Endothelial cell of umbilical vein (primary cell): ENCODE measurements around the gene TRAPPC11. TPM values are rescaled to one million over a fixed set of nuclear protein-coding genes. Genes with fewer than 3 reads are reported as not detected.
"Not testable (repeated sequence)": the region's sequence is repeated elsewhere in the genome, so short reads cannot be mapped to it uniquely, and the experiment has no call there.

Source experiments
- BruUV-seq: library from RNA; stranded (reverse); fragments of 400-500 nt; replicated peaks from 2 replicates; lab custom pipeline; 2021; lab: Mats Ljungman, UMichigan
- CTCF ChIA-PET: fragments of 300-600, 350-600 bp; sonication (Branson Sonifier 250); formaldehyde crosslinking; loops from one replicate; lab custom pipeline; 2021; ENCODE audit warnings: antibody characterized with exemption, inconsistent platforms; lab: Charles Lee
- POLR2A ChIA-PET: fragments of 300-600, 350-600 bp; sonication (Branson Sonifier 250); formaldehyde crosslinking; loops from one replicate; lab custom pipeline; 2021; ENCODE audit warnings: antibody characterized with exemption, inconsistent platforms; lab: Charles Lee
- DNase-seq: peaks from one replicate; pipeline ENCODE4 v3.0.0-alpha.2; 2011; ENCODE audit warnings: low read depth, low spot score
- FAIRE-seq: peaks from 2 replicates; lab custom pipeline; 2011; peaks lifted over from hg19 to GRCh38; lab: Jason Lieb, UNC
- H2AFZ ChIP-seq: 2 replicates; pipeline ENCODE4 v1.6.0; 2012; ENCODE audit warnings: low read depth, low read length, control low read depth, inconsistent platforms
- H3K27ac ChIP-seq: 2 replicates; pipeline ENCODE4 v1.5.1; 2011; ENCODE audit warnings: low read depth, mild to moderate bottlenecking, control low read depth, low read length, moderate library complexity; ENCODE audit not compliant: insufficient read depth
- H3K27me3 ChIP-seq, 2 experiments: 2 replicates each; pipeline versions ENCODE4 v1.6.0 to v1.6.1; 2011; ENCODE audit warnings: low read length in 2 of 2, mixed read lengths in 1 of 2; ENCODE audit not compliant: control insufficient read depth in 2 of 2, insufficient read depth in 2 of 2
- H3K36me3 ChIP-seq, 2 experiments: 2 replicates in 1 of 2; 3 replicates in 1 of 2; pipeline ENCODE4 v1.5.1; 2011; ENCODE audit warnings: low read length in 2 of 2, mild to moderate bottlenecking in 1 of 2, moderate library complexity in 1 of 2; ENCODE audit not compliant: control insufficient read depth in 2 of 2, insufficient read depth in 2 of 2; ENCODE audit errors: extremely low read depth in 1 of 2
- H3K4me1 ChIP-seq: 3 replicates; pipeline ENCODE4 v1.5.1; 2011; ENCODE audit warnings: mild to moderate bottlenecking, low read length; ENCODE audit not compliant: control insufficient read depth, insufficient read depth; ENCODE audit errors: extremely low read depth
- H3K4me2 ChIP-seq: 2 replicates; pipeline ENCODE4 v1.6.1; 2011; ENCODE audit warnings: low read length, control low read depth, mixed read lengths; ENCODE audit not compliant: insufficient read depth
- H3K4me3 ChIP-seq, 3 experiments: fragments of 200-600 bp in 1 of 3; sonication (generic), shearing (Covaris generic) in 1 of 3; replicated peaks in 1 of 3; 2 replicates each; pipeline ENCODE4 v1.5.1; 2011 to 2016; ENCODE audit warnings: control low read depth in 3 of 3, low read length in 3 of 3, mild to moderate bottlenecking in 2 of 3, inconsistent platforms in 1 of 3, low read depth in 1 of 3, moderate library complexity in 1 of 3; ENCODE audit not compliant: insufficient read depth in 1 of 3
- H3K79me2 ChIP-seq: 2 replicates; pipeline ENCODE4 v1.6.0; 2012; ENCODE audit warnings: low read length, inconsistent platforms; ENCODE audit not compliant: control insufficient read depth, insufficient read depth
- H3K9ac ChIP-seq: replicated peaks from 2 replicates; pipeline ENCODE3; 2011; ENCODE audit warnings: low read length, control low read depth; ENCODE audit not compliant: insufficient read depth; ENCODE audit errors: extremely low read depth
- H3K9me1 ChIP-seq: replicated peaks from 3 replicates; pipeline ENCODE4 v1.6.0; 2011; ENCODE audit warnings: mild to moderate bottlenecking, low read length; ENCODE audit not compliant: control insufficient read depth, insufficient read depth; ENCODE audit errors: extremely low read depth
- H3K9me3 ChIP-seq: replicated peaks from 2 replicates; pipeline ENCODE4 v1.5.1; 2012; ENCODE audit warnings: low read length, inconsistent platforms; ENCODE audit not compliant: control insufficient read depth, insufficient read depth
- H4K20me1 ChIP-seq: replicated peaks from 2 replicates; pipeline ENCODE3; 2011; ENCODE audit warnings: mild to moderate bottlenecking, low read length; ENCODE audit not compliant: control insufficient read depth, insufficient read depth; ENCODE audit errors: extremely low read depth
- POLR2AphosphoS5 ChIP-seq: IDR thresholded peaks from 2 replicates; pipeline ENCODE4 v1.6.1; 2012; ENCODE audit warnings: low read depth, mild to moderate bottlenecking, control low read depth, low read length, moderate library complexity; ENCODE audit not compliant: insufficient read depth
- dilution Hi-C: fragments of 300-500 bp; cut with MboI; formaldehyde crosslinking; loops from one replicate; pipeline ENCODE4 v1.15.0; 2019; ENCODE audit warnings: low sequenced_read_pairs; ENCODE audit not compliant: extremely low pct_ligation_motif_present
- intact Hi-C: fragments of 100-400 bp; cut with micrococcal nuclease; formaldehyde crosslinking; loops from one replicate; pipeline ENCODE4 v1.10.0; 2022
- polyA plus RNA-seq, 4 experiments: library from polyadenylated mRNA; depleted of rRNA in 3 of 4; stranded (reverse) in 3 of 4; unstranded in 1 of 4; fragments of >200 nt; gene quantifications; 2 replicates each; pipeline versions ENCODE4 v1.2.1 to v1.2.3, GENCODE V29; 2011 to 2012; ENCODE audit warnings: missing spikeins in 1 of 4
- total RNA-seq: library from RNA; stranded (reverse); gene quantifications from 2 replicates; pipeline ENCODE4 v1.2.3, GENCODE V29; 2021
- TF ChIP-seq, protein P1 (sequence below), 2 donors: IDR thresholded peaks; 1 replicate in 1 of 2; 2 replicates in 1 of 2; pipeline ENCODE4 v1.5.1; 2011; ENCODE audit warnings: low read length in 2 of 2, mild to moderate bottlenecking in 2 of 2, moderate library complexity in 2 of 2, control low read depth in 1 of 2, inconsistent platforms in 1 of 2, low read depth in 1 of 2; ENCODE audit not compliant: insufficient read depth in 1 of 2; ENCODE audit errors: extremely low read depth in 1 of 2

Gene TRAPPC11
- total and polyA plus RNA-seq, 2 donors (not counting 3 experiments of a cell fraction or from before 2014, with no cell fraction given) = 21.2 to 32.1 TPM

DNA sequence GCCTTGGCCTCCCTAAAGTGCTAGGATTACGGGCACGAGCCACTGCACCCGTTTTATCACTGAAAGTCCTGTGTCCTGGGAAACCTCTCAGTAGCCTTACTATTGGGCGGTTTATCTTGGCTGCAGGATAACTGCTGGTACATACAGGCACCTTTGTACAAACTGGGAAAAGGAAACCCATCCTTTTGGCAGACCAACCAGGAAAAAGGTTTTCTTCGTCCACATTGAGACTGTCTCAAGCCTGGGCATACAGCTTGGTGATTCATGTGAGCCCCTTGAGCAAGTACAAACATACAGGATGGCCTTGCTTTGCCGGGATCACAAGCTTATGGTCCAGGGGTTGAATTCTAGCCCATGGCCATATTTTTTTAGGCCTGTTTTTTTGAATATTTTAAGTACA is 32.9 kb upstream of the TRAPPC11 start:
- H3K27me3 ChIP-seq = no peaks in the 10 kb centered on the region
- POLR2A ChIA-PET = no interaction called here
- H3K79me2 ChIP-seq = no peaks in the 10 kb centered on the region
- no peaks in the 10 kb centered on the region for H3K9me3 ChIP-seq
- no peak for DNase-seq
- BruUV-seq = no TSS peak
- H3K36me3 ChIP-seq = no peaks in the 10 kb centered on the region
- FAIRE-seq = no peak
- no peaks in the 10 kb centered on the region for H3K9me1 ChIP-seq
- CTCF ChIA-PET = interaction anchor here (0.7 kb wide), 1 partner anchor 34 kb away, joined by 3 read pairs; no protein-coding TSS in a partner anchor
- intact Hi-C loops = no loop called here
- no peaks in the 10 kb centered on the region for H4K20me1 ChIP-seq
- H3K4me2 ChIP-seq = no peak overlapping the region
- no peak overlapping the region for H2AFZ ChIP-seq
- H3K4me3 ChIP-seq = no peak overlapping the region
- dilution Hi-C loops = no loop called here
- no peak for TF ChIP-seq POLR2AphosphoS5
- TF ChIP-seq, protein P1, sequence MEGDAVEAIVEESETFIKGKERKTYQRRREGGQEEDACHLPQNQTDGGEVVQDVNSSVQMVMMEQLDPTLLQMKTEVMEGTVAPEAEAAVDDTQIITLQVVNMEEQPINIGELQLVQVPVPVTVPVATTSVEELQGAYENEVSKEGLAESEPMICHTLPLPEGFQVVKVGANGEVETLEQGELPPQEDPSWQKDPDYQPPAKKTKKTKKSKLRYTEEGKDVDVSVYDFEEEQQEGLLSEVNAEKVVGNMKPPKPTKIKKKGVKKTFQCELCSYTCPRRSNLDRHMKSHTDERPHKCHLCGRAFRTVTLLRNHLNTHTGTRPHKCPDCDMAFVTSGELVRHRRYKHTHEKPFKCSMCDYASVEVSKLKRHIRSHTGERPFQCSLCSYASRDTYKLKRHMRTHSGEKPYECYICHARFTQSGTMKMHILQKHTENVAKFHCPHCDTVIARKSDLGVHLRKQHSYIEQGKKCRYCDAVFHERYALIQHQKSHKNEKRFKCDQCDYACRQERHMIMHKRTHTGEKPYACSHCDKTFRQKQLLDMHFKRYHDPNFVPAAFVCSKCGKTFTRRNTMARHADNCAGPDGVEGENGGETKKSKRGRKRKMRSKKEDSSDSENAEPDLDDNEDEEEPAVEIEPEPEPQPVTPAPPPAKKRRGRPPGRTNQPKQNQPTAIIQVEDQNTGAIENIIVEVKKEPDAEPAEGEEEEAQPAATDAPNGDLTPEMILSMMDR (IDR thresholded peaks at IDR 0.05; ENCODE audit: extremely low read depth in 1 of 2, insufficient read depth in 1 of 2, low read depth in 1 of 2, low read length in 2 of 2) = no peak
- H3K9ac ChIP-seq = no peak overlapping the region
- H3K27ac ChIP-seq = no peak overlapping the region
- no peaks in the 10 kb centered on the region for H3K4me1 ChIP-seq

DNA sequence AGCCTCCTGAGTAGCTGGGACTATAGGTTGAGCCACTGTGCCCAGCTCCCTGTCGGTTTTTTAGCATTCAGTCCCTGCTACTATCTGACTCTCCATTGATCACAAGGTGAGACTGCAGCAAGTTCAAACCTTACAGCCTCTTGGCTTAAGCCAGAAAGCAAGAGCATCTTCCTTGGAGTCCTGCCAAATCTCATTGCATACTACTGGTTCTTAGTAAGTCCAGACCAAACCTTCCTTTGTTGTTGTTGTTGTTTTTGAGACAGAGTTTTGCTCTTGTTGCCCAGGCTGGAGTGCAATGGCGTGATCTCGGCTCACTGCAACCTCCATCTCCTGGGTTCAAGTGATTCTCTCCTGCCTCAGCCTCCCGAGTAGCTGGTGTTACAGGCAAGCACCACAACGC is 31.8 kb upstream of the TRAPPC11 start:
- H3K79me2 ChIP-seq, CTCF ChIA-PET, H3K4me3 ChIP-seq, BruUV-seq, H3K4me2 ChIP-seq, H4K20me1 ChIP-seq, H3K27ac ChIP-seq, H3K9ac ChIP-seq, FAIRE-seq, H3K27me3 ChIP-seq, H3K9me3 ChIP-seq, H2AFZ ChIP-seq, dilution Hi-C loops, POLR2A ChIA-PET, H3K4me1 ChIP-seq, H3K36me3 ChIP-seq, H3K9me1 ChIP-seq, intact Hi-C loops, DNase-seq: not testable (repeated sequence)
